22Rv1 (cell line): ENCODE data around the gene NGB.

Experiments
- ZFX ChIP-seq: fragments of 450-650 bp; IDR thresholded peaks from 2 replicates; pipeline ENCODE4 v1.6.1; 2017; ENCODE audit warnings: antibody characterized with exemption, borderline replicate concordance
- TF ChIP-seq, protein P1 (sequence below): fragments of 450-650 bp; IDR thresholded peaks from 2 replicates; pipeline ENCODE4 v1.5.1; 2017; ENCODE audit warnings: mild to moderate bottlenecking

DNA sequence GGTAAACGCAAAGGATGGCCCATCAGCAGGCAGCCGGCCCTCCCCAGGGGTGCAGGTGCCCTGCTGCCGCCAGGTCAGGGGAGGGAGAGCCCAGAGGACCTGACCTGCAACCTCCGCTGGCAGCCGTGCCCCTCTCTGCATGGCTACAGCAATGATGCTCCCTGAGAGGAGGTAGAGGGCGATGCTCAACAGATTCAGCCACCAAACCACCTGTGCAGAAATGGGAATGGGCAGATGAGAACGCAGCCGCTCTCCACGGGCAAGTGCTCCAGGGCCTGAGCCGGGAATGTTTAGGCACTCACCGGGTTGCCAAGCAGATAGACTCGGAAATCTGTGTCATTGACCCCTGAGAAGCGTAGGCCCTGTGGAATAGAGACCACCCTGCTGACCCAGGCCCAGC lies 8.7 kb upstream of the NGB start:
- TF ChIP-seq, protein P1, sequence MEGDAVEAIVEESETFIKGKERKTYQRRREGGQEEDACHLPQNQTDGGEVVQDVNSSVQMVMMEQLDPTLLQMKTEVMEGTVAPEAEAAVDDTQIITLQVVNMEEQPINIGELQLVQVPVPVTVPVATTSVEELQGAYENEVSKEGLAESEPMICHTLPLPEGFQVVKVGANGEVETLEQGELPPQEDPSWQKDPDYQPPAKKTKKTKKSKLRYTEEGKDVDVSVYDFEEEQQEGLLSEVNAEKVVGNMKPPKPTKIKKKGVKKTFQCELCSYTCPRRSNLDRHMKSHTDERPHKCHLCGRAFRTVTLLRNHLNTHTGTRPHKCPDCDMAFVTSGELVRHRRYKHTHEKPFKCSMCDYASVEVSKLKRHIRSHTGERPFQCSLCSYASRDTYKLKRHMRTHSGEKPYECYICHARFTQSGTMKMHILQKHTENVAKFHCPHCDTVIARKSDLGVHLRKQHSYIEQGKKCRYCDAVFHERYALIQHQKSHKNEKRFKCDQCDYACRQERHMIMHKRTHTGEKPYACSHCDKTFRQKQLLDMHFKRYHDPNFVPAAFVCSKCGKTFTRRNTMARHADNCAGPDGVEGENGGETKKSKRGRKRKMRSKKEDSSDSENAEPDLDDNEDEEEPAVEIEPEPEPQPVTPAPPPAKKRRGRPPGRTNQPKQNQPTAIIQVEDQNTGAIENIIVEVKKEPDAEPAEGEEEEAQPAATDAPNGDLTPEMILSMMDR = no peak
- no peak for TF ChIP-seq ZFX
